Measurements from ENCODE around the gene RNH1.

DNA sequence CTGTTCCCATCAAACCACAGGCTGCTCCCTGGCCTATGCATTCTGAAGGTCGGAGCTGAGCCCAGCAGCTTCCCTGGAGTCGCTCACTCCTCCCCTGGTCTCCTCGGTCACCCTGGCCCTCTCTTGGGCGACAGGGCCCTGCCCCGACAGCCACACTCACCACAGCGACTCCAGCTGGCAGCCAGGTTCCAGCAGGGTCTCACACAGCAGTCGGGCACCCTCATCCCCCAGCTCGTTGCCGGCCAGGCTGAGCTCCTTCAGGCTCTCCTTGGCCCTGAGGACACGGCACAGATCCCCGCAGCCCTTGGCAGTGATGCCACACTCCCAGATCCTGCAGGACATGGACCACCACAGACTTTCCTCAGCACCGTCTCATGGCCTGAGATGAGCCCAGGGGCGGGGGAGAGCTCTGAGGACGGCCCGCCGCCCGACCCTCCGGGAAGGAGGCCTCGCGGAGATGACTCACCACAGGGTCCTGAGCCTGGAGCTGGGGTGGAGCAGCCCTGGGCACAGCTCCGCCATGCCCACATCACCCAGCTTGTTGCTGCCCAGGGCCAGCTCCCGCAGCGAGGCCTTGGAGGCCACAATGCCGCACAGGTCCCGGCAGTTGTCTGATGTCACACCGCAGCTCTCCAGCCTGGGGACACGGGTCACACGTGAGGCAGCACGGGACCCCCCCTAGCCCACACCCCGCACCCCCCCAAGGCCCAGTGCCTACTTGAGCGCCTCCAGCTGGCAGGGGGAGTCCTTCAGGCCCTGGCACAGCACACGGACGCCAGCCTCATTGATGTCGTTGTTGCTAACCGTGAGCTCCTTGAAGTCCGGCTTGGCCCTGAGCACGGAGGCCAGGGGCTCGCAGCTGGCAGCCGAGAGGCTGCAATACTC is 8.5 kb downstream of the RNH1 start:
- TF ChIP-seq POLR2A (IDR thresholded peaks at IDR 0.05) (no peak), EP300 (IDR thresholded peaks at IDR 0.05; ENCODE audit: low read depth) (no peak)
- TF ChIP-seq, protein P1, sequence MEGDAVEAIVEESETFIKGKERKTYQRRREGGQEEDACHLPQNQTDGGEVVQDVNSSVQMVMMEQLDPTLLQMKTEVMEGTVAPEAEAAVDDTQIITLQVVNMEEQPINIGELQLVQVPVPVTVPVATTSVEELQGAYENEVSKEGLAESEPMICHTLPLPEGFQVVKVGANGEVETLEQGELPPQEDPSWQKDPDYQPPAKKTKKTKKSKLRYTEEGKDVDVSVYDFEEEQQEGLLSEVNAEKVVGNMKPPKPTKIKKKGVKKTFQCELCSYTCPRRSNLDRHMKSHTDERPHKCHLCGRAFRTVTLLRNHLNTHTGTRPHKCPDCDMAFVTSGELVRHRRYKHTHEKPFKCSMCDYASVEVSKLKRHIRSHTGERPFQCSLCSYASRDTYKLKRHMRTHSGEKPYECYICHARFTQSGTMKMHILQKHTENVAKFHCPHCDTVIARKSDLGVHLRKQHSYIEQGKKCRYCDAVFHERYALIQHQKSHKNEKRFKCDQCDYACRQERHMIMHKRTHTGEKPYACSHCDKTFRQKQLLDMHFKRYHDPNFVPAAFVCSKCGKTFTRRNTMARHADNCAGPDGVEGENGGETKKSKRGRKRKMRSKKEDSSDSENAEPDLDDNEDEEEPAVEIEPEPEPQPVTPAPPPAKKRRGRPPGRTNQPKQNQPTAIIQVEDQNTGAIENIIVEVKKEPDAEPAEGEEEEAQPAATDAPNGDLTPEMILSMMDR (IDR thresholded peaks at IDR 0.05), result no peak
